ENCODE measurements around the gene TLR10. TPM values are rescaled to one million over a fixed set of nuclear protein-coding genes. Genes with fewer than 3 reads are reported as not detected.

The TLR10 gene
- total RNA-seq, 1 experiment from 2014 or later: not detected

- Histone ChIP-seq H3K9me3 (replicated peaks) (no peaks in the 10 kb centered on the region), H3K27ac (no peak overlapping the region), H3K36me3 (no peaks in the 10 kb centered on the region), H3K27me3 (replicated peaks) (no peaks in the 10 kb centered on the region), H3K4me1 (replicated peaks) (no peaks in the 10 kb centered on the region), H3K4me3 (no peak overlapping the region)
- no peak for DNase-seq (ENCODE audit: low read depth in 1 of 2, low spot score in 2 of 2)
Measured at GRCh38 chr4:38745881-38746280, 36.9 kb downstream of the TLR10 start.

- H3K4me1 ChIP-seq (replicated peaks): no peaks in the 10 kb centered on the region
- H3K36me3 ChIP-seq: no peaks in the 10 kb centered on the region
- H3K27ac ChIP-seq: no peak overlapping the region
- no peak overlapping the region for H3K4me3 ChIP-seq
- no peak for DNase-seq (ENCODE audit: low read depth in 1 of 2, low spot score in 2 of 2)
- H3K27me3 ChIP-seq (replicated peaks): no peaks in the 10 kb centered on the region
- no peaks in the 10 kb centered on the region for H3K9me3 ChIP-seq (replicated peaks)
Measured at GRCh38 chr4:38743866-38744265, 38.9 kb downstream of the TLR10 start.

DNA sequence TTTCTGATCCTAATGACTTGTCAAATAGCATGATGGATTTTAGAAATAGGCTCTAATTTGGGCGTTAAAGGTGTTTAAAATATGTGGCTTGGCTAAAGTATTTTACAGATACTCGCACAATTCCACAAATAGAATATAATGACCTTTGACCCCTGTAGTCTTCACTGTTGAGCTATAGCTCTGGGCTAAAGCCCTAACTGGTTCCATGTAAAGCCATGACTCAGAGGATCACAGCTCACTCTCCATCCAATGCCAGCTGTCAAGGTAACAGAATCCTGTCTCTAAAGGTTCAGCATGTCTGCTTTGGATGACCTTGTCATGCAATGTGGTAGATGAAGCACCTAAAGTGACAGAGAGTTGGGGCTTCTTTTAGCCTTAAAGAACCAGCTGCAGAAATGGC is 42.5 kb downstream of the TLR10 start:
- H3K9me3 ChIP-seq (replicated peaks): no peaks in the 10 kb centered on the region
- H3K27ac ChIP-seq: no peak overlapping the region
- H3K4me1 ChIP-seq (replicated peaks): no peaks in the 10 kb centered on the region
- no peak overlapping the region for H3K4me3 ChIP-seq
- DNase-seq (ENCODE audit: low read depth in 1 of 2, low spot score in 2 of 2): no peak
- no peaks in the 10 kb centered on the region for H3K36me3 ChIP-seq
- H3K27me3 ChIP-seq (replicated peaks): no peaks in the 10 kb centered on the region

GRCh38 chr4:38738940-38739803 is 43.6 kb downstream of the TLR10 start:
- Histone ChIP-seq H3K36me3 (no peaks in the 10 kb centered on the region), H3K4me3 (no peak overlapping the region)

DNA sequence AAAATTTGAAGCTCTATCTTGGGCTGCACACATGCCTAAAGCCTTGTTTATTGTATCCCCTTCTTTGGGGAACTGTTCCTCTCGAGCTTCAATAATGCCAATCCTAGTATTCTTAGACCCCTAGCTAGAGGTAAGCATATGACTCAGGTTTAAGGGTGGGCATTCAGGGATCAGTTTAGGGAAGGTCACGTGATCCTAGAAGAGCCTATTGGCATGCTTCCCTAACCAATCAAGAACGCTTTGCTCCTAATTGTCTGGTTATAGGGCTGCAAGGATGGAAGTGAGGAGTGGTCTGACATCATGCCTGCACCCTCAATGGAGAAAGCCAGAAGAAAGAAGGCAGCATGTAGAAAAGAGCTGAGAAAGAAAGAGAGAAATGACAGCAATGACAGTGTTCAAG is 46.9 kb downstream of the TLR10 start:
- Histone ChIP-seq H3K9me3 (replicated peaks) (no peaks in the 10 kb centered on the region), H3K27me3 (replicated peaks) (no peaks in the 10 kb centered on the region), H3K4me1 (replicated peaks) (peaks cover 7% of the 10 kb centered on the region), H3K4me3 (no peak overlapping the region), H3K36me3 (no peaks in the 10 kb centered on the region), H3K27ac (no peak overlapping the region)
- DNase-seq (ENCODE audit: low read depth in 1 of 2, low spot score in 2 of 2): no peak

More at GRCh38 chr4:38738940-38739803, 43.6 kb downstream of the TLR10 start:
- Histone ChIP-seq H3K27ac (no peak overlapping the region), H3K27me3 (replicated peaks) (no peaks in the 10 kb centered on the region), H3K4me1 (replicated peaks) (no peaks in the 10 kb centered on the region), H3K9me3 (replicated peaks) (no peaks in the 10 kb centered on the region)
- DNase-seq (ENCODE audit: low read depth in 1 of 2, low spot score in 2 of 2): no peak

GRCh38 chr4:38734911-38735310 is 47.9 kb downstream of the TLR10 start:
- Histone ChIP-seq H3K36me3 (no peaks in the 10 kb centered on the region), H3K4me3 (no peak overlapping the region), H3K9me3 (replicated peaks) (no peaks in the 10 kb centered on the region), H3K27me3 (replicated peaks) (no peaks in the 10 kb centered on the region), H3K4me1 (replicated peaks) (peaks cover 17% of the 10 kb centered on the region), H3K27ac (no peak overlapping the region)
- no peak for DNase-seq (ENCODE audit: low read depth in 1 of 2, low spot score in 2 of 2)

DNA sequence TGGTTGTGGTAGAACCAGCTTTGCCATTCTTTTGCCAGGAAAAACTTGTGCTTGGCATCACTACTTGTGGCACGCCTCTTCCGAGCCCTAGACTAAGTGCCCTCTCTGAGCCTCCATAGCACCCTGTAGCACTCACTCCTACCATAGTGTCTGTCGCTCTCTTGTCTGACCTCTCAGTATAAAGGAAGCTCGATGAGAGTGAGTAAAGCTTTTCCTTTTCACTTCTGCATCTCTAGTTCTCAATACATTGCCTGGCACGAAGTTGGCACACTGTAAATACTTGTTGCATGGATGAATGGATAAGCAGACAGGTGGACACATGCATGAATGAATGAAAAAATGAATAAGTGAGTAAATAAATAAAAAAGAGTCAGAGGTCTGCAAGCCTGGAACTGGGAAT is 48.3 kb downstream of the TLR10 start:
- H3K27me3 ChIP-seq (replicated peaks): no peaks in the 10 kb centered on the region
- H3K9me3 ChIP-seq (replicated peaks): no peaks in the 10 kb centered on the region
- no peaks in the 10 kb centered on the region for H3K36me3 ChIP-seq
- peaks cover 19% of the 10 kb centered on the region for H3K4me1 ChIP-seq (replicated peaks)
- no peak overlapping the region for H3K4me3 ChIP-seq
- DNase-seq (ENCODE audit: low read depth in 1 of 2, low spot score in 2 of 2): no peak
- H3K27ac ChIP-seq: no peak overlapping the region

DNA sequence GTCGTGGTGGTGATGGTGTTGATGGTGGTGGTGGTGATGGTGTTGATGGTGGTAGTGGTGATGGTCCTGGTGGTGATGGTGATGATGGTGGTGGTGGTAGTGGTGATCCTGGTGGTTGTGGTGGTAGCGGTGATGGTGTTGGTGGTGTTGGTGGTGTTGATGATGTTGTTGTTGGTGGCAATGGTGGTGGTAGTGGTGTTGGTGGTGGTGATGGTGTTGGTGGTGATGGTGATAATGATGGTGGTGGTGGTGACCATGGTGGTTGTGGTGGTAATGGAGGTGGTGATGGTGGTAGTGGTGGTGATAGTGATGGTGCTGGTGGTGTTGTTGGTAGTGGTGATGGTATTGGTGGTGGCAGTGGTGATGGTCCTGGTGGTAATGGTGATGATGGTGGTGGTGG is 49.1 kb downstream of the TLR10 start:
- DNase-seq (ENCODE audit: low read depth in 1 of 2, low spot score in 2 of 2): no peak
- peaks cover 26% of the 10 kb centered on the region for H3K4me1 ChIP-seq (replicated peaks)
- no peaks in the 10 kb centered on the region for H3K9me3 ChIP-seq (replicated peaks)

GRCh38 chr4:38730830-38731646 is 51.8 kb downstream of the TLR10 start:
- Histone ChIP-seq H3K27ac (peak overlapping the region; percentile 88), H3K27me3 (replicated peaks) (no peaks in the 10 kb centered on the region), H3K4me1 (replicated peaks) (peaks cover 37% of the 10 kb centered on the region), H3K36me3 (no peaks in the 10 kb centered on the region), H3K4me3 (no peak overlapping the region), H3K9me3 (replicated peaks) (no peaks in the 10 kb centered on the region)
- peak; percentile 86 to 91 for DNase-seq (ENCODE audit: low read depth in 1 of 2, low spot score in 2 of 2)

More for the DNA sequence above, 49.1 kb downstream of the TLR10 start:
- Histone ChIP-seq H3K4me3 (no peak overlapping the region), H3K36me3 (no peaks in the 10 kb centered on the region), H3K27me3 (replicated peaks) (no peaks in the 10 kb centered on the region), H3K27ac (no peak overlapping the region)

GRCh38 chr4:38730493-38730829 is 52.3 kb downstream of the TLR10 start:
- no peak for DNase-seq (ENCODE audit: low read depth in 1 of 2, low spot score in 2 of 2)
- Histone ChIP-seq H3K27me3 (replicated peaks) (no peaks in the 10 kb centered on the region), H3K36me3 (no peaks in the 10 kb centered on the region), H3K27ac (peak overlapping the region; percentile 88), H3K4me3 (no peak overlapping the region), H3K9me3 (replicated peaks) (no peaks in the 10 kb centered on the region), H3K4me1 (replicated peaks) (peaks cover 37% of the 10 kb centered on the region)

DNA sequence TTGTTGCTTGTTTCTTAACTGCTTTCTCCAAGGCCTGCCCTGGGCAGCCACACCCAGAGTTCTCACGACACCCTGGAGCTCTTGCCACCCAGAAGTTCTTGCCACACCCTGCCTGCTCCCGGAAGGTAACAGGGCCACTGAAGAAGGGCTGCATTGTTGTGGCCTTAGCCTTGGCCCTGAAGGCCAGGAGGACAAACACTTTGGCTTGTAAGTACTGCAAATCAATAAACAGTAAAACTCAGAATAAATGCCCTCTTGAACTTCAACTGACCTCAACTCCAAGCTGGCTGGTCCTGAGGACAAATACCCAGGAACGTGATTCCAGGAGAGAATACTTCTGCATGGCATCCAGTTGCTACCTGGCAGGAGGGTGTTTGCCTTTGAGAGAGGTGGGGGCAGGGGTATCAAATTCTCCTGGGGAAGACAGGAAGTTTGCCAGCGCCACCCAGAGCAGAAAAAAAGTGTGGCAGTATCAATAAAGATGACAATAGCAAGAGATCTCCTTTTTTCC is 54.1 kb downstream of the TLR10 start:
- Histone ChIP-seq H3K4me1 (replicated peaks) (peaks cover 46% of the 10 kb centered on the region), H3K27me3 (replicated peaks) (no peaks in the 10 kb centered on the region), H3K4me3 (no peak overlapping the region), H3K27ac (peak overlapping the region; percentile 99), H3K36me3 (no peaks in the 10 kb centered on the region), H3K9me3 (replicated peaks) (no peaks in the 10 kb centered on the region)
- peak; percentile 77 to 81 for DNase-seq (ENCODE audit: low read depth in 1 of 2, low spot score in 2 of 2)

GRCh38 chr4:38724475-38724808 is 58.3 kb downstream of the TLR10 start:
- no peaks in the 10 kb centered on the region for H3K36me3 ChIP-seq
- H3K9me3 ChIP-seq (replicated peaks): no peaks in the 10 kb centered on the region

GRCh38 chr4:38723726-38724474 is 58.9 kb downstream of the TLR10 start:
- Histone ChIP-seq H3K4me1 (replicated peaks) (peaks cover 22% of the 10 kb centered on the region), H3K27me3 (replicated peaks) (no peaks in the 10 kb centered on the region), H3K9me3 (replicated peaks) (no peaks in the 10 kb centered on the region), H3K36me3 (no peaks in the 10 kb centered on the region), H3K27ac (peak overlapping the region; percentile 36), H3K4me3 (no peak overlapping the region)
- DNase-seq (ENCODE audit: low read depth in 1 of 2, low spot score in 2 of 2): peak in 1 of 2 experiments; percentile 29

More at GRCh38 chr4:38724475-38724808, 58.3 kb downstream of the TLR10 start:
- H3K4me1 ChIP-seq (replicated peaks): peaks cover 27% of the 10 kb centered on the region
- H3K27ac ChIP-seq: peak overlapping the region; percentile 36
- H3K4me3 ChIP-seq: no peak overlapping the region
- DNase-seq (ENCODE audit: low read depth in 1 of 2, low spot score in 2 of 2): no peak
- no peaks in the 10 kb centered on the region for H3K27me3 ChIP-seq (replicated peaks)

Data from SJSA1 (cell line).